ENCODE results near the gene PRR20E. TPM values are rescaled to one million over a fixed set of nuclear protein-coding genes. Genes with fewer than 3 reads are reported as not detected.
"Not testable (repeated sequence)": the region's sequence is repeated elsewhere in the genome, so short reads cannot be mapped to it uniquely, and the experiment has no call there.

PRR20E gene
- total RNA-seq, 4 donors from 2014 or later = not detected

GRCh38 chr13:57138988-57139387, 28.0 kb upstream of the PRR20E start:
- in situ Hi-C loops (cut with MboI; ENCODE audit: low pct_ligation_motif_present in 1 of 4, low pct_unique_long_range_greater_than_20kb in 1 of 4, low sequenced_read_pairs in 3 of 4) = no loop called here
- DNase-seq = no peak
- Histone ChIP-seq H3K4me3 (no peak overlapping the region), H3K27me3 (no peaks in the 10 kb centered on the region), H3K27ac (no peak overlapping the region), H3K36me3 (no peaks in the 10 kb centered on the region), H3K4me1 (peaks cover 0 to 3% (median 0%) of the 10 kb centered on the region in 4 donors), H3K9me3 (no peaks in the 10 kb centered on the region)
- TF ChIP-seq EP300 (IDR thresholded peaks at IDR 0.05; ENCODE audit: low read depth) (no peak), CTCF (IDR thresholded peaks at IDR 0.05) (no peak), POLR2AphosphoS5 (IDR thresholded peaks at IDR 0.05) (no peak), POLR2A (IDR thresholded peaks at IDR 0.05) (no peak)
- intact Hi-C loops (cut with DNase I; ENCODE audit: low total_unique reads) = no loop called here
- 95 to 97% methylated on average over 4 to 5 of the region's 5 CpGs for WGBS, 2 donors (ENCODE audit: low coverage in 1 of 2)

GRCh38 chr13:57139781-57140180, 27.2 kb upstream of the PRR20E start:
- in situ Hi-C loops (cut with MboI; ENCODE audit: low pct_ligation_motif_present in 1 of 4, low pct_unique_long_range_greater_than_20kb in 1 of 4, low sequenced_read_pairs in 3 of 4); H3K4me3 ChIP-seq; DNase-seq; H3K27ac ChIP-seq; H3K9me3 ChIP-seq; H3K4me1 ChIP-seq; H3K27me3 ChIP-seq; H3K36me3 ChIP-seq; intact Hi-C loops (cut with DNase I; ENCODE audit: low total_unique reads): not testable (repeated sequence)
- WGBS, 2 donors (ENCODE audit: low coverage in 1 of 2) = 100% methylated on average over 1 of the region's 18 CpGs; no CpG with 5 or more reads in 1 of the 2 donors

GRCh38 chr13:57140235-57140968, 26.6 kb upstream of the PRR20E start, which contains the start of gene PRR20A:
Gene PRR20A (plus strand): TSS chr13:57140918. CDS start chr13:57141305, 387 bp downstream.
- DNase-seq; intact Hi-C loops (cut with DNase I; ENCODE audit: low total_unique reads); H3K27ac ChIP-seq; H3K27me3 ChIP-seq; H3K9me3 ChIP-seq; H3K4me3 ChIP-seq; in situ Hi-C loops (cut with MboI; ENCODE audit: low pct_ligation_motif_present in 1 of 4, low pct_unique_long_range_greater_than_20kb in 1 of 4, low sequenced_read_pairs in 3 of 4); H3K4me1 ChIP-seq; H3K36me3 ChIP-seq: not testable (repeated sequence)
- 96% methylated on average over 10 of the region's 34 CpGs; no CpG with 5 or more reads in 1 of the 2 donors for WGBS, 2 donors (ENCODE audit: low coverage in 1 of 2)

DNA sequence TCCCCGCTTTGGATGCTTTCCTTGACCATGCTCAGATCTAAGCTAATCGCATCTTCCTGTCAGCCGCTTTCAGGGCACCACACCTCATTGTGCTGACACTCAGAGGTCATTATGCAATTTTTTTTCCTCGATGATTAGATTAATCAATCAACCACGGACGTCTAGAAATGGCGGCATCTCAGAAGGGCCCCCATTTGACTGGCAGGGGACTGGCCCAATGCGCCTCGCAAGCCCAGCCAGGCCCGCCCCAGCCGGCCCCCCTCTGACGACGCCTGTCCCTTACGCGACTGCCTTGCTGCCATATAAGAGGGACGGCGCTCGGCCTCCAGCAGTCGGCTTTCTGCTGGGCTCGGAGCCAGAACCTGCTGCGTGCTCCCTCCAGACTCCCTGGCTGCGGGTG, 19.8 kb upstream of the PRR20E start, which contains the start of gene PRR20B:
Gene PRR20B, plus strand, starts transcription at position 301 of the 400 bp plus-strand sequence. CDS start 387 bp downstream, outside the sequence.
- in situ Hi-C loops (cut with MboI; ENCODE audit: low pct_ligation_motif_present in 1 of 4, low pct_unique_long_range_greater_than_20kb in 1 of 4, low sequenced_read_pairs in 3 of 4); DNase-seq; H3K36me3 ChIP-seq; H3K27me3 ChIP-seq; H3K4me1 ChIP-seq; H3K27ac ChIP-seq; H3K4me3 ChIP-seq; H3K9me3 ChIP-seq; intact Hi-C loops (cut with DNase I; ENCODE audit: low total_unique reads): not testable (repeated sequence)
- no CpG with 5 or more reads among the region's 22 CpGs for WGBS, 2 donors (ENCODE audit: low coverage in 1 of 2)

DNA sequence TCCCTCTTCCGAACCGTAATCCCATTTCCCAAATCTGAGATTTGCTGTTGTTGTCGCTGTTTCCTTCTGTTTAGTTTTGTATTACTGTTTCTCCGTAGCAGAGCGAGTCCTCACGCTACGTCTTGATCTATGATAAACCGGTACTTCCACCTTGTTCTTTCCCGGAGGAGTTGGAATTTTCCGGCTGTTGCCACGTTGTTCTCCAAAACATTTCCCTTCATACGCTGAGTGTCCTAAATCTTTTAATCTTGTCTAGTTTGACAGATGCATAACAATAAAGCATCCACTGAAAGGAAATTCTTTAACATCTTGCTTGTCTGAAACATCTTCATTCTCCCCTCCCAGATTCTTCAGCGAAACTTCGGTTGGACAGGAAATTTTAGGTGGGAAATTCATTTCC, 18.9 kb upstream of the PRR20E start:
- H3K4me3 ChIP-seq; intact Hi-C loops (cut with DNase I; ENCODE audit: low total_unique reads); in situ Hi-C loops (cut with MboI; ENCODE audit: low pct_ligation_motif_present in 1 of 4, low pct_unique_long_range_greater_than_20kb in 1 of 4, low sequenced_read_pairs in 3 of 4); H3K27ac ChIP-seq; H3K36me3 ChIP-seq; H3K27me3 ChIP-seq; DNase-seq; H3K4me1 ChIP-seq; H3K9me3 ChIP-seq: not testable (repeated sequence)
- WGBS, 2 donors (ENCODE audit: low coverage in 1 of 2) = 93 to 96% methylated on average over 9 of the region's 14 CpGs

- H3K9me3 ChIP-seq; H3K27ac ChIP-seq; in situ Hi-C loops (cut with MboI; ENCODE audit: low pct_ligation_motif_present in 1 of 4, low pct_unique_long_range_greater_than_20kb in 1 of 4, low sequenced_read_pairs in 3 of 4); H3K27me3 ChIP-seq; H3K36me3 ChIP-seq; intact Hi-C loops (cut with DNase I; ENCODE audit: low total_unique reads); H3K4me3 ChIP-seq; DNase-seq; H3K4me1 ChIP-seq: not testable (repeated sequence)
- WGBS, 2 donors (ENCODE audit: low coverage in 1 of 2) = no CpG with 5 or more reads among the region's 22 CpGs
Measured at GRCh38 chr13:57153761-57154160, 13.2 kb upstream of the PRR20E start, which contains the start of gene PRR20C. Gene PRR20C (plus strand): TSS chr13:57154061. CDS start chr13:57154448, 387 bp downstream.

DNA sequence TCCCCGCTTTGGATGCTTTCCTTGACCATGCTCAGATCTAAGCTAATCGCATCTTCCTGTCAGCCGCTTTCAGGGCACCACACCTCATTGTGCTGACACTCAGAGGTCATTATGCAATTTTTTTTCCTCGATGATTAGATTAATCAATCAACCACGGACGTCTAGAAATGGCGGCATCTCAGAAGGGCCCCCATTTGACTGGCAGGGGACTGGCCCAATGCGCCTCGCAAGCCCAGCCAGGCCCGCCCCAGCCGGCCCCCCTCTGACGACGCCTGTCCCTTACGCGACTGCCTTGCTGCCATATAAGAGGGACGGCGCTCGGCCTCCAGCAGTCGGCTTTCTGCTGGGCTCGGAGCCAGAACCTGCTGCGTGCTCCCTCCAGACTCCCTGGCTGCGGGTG, 6.7 kb upstream of the PRR20E start, which contains the start of gene PRR20D:
Gene PRR20D, plus strand, starts transcription at position 301 of the 400 bp plus-strand sequence. CDS start 387 bp downstream, outside the sequence.
- H3K4me1 ChIP-seq; DNase-seq; intact Hi-C loops (cut with DNase I; ENCODE audit: low total_unique reads); in situ Hi-C loops (cut with MboI; ENCODE audit: low pct_ligation_motif_present in 1 of 4, low pct_unique_long_range_greater_than_20kb in 1 of 4, low sequenced_read_pairs in 3 of 4); H3K4me3 ChIP-seq; H3K27me3 ChIP-seq; H3K9me3 ChIP-seq; H3K27ac ChIP-seq; H3K36me3 ChIP-seq: not testable (repeated sequence)
- WGBS, 2 donors (ENCODE audit: low coverage in 1 of 2) = no CpG with 5 or more reads among the region's 22 CpGs
